KMS-11 (cell line): Measurements from ENCODE around the gene SDHAF3.
"Not testable (repeated sequence)": the region's sequence is repeated elsewhere in the genome, so short reads cannot be mapped to it uniquely, and the experiment has no call there.

Experiments
- H2AFZ ChIP-seq: fragments of 200-600 bp; sonication (generic); 2 replicates; pipeline ENCODE4 v1.6.1; 2016; ENCODE audit warnings: antibody characterized with exemption, mixed run types, low read depth
- H3K27ac ChIP-seq: fragments of 200-600 bp; sonication (generic); 2 replicates; pipeline ENCODE4 v1.6.1; 2016; ENCODE audit warnings: mild to moderate bottlenecking, mixed run types
- H3K27me3 ChIP-seq: fragments of 200-600 bp; sonication (generic); 2 replicates; pipeline ENCODE4 v1.6.1; 2017; ENCODE audit warnings: mild to moderate bottlenecking, low read depth, mixed run types, moderate library complexity; ENCODE audit not compliant: insufficient read depth
- H3K36me3 ChIP-seq: fragments of 200-600 bp; sonication (generic); 2 replicates; pipeline ENCODE4 v1.6.1; 2017; ENCODE audit warnings: mild to moderate bottlenecking, mixed run types; ENCODE audit not compliant: insufficient read depth
- H3K4me1 ChIP-seq: fragments of 200-600 bp; sonication (generic); 2 replicates; pipeline ENCODE4 v1.6.1; 2016; ENCODE audit warnings: mild to moderate bottlenecking, low read depth, mixed run types; ENCODE audit not compliant: poor library complexity, severe bottlenecking
- H3K4me2 ChIP-seq: fragments of 200-600 bp; sonication (generic); 2 replicates; pipeline ENCODE4 v1.7.0; 2016; ENCODE audit warnings: mild to moderate bottlenecking, mixed run types
- H3K4me3 ChIP-seq: fragments of 200-600 bp; sonication (generic); IDR thresholded peaks from 2 replicates; pipeline ENCODE4 v1.6.1; 2017; ENCODE audit warnings: low read depth, low read length, mixed read lengths; ENCODE audit not compliant: insufficient read depth
- H3K79me2 ChIP-seq: fragments of 200-600 bp; sonication (generic); 2 replicates; pipeline ENCODE4 v1.6.1; 2016; ENCODE audit warnings: low read depth, mixed run types; ENCODE audit not compliant: insufficient read depth
- H3K9ac ChIP-seq: fragments of 200-600 bp; sonication (generic); 2 replicates; pipeline ENCODE4 v1.6.1; 2016; ENCODE audit warnings: mild to moderate bottlenecking, mixed run types
- H4K20me1 ChIP-seq: fragments of 200-600 bp; sonication (generic); 2 replicates; pipeline ENCODE4 v1.6.1; 2016; ENCODE audit warnings: mild to moderate bottlenecking, mixed run types; ENCODE audit not compliant: insufficient read depth
- TF ChIP-seq, protein P1 (sequence below): fragments of 200-600 bp; sonication (generic); conservative IDR thresholded peaks from 2 replicates; pipeline ENCODE4 v1.6.1; 2017; ENCODE audit warnings: low read depth, mild to moderate bottlenecking, antibody characterized with exemption, low read length, moderate library complexity, mixed read lengths

SDHAF3 gene

DNA sequence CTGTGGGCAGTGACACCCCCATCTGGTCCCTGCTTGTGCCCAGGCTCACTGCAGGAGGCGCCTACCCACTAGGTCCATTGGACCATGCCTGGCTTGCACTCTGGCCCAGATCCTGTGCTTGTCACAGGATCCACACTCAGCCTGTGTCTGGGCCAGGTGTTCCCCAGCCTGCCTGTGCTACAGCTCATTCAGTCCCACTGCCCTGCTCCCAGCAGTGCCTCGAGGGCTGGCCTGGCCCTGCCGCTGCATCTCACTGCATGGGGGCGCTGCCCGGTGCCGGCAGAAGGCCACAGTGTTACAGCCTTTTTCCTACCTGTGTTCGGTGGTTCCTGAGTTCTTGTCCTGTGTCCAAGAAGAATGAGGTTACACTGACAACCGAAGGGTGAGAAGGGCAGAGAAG is 21.3 kb downstream of the SDHAF3 start:
- H2AFZ ChIP-seq, result no peak overlapping the region
- H3K79me2 ChIP-seq, result no peaks in the 10 kb centered on the region
- no peaks in the 10 kb centered on the region for H4K20me1 ChIP-seq
- H3K27ac ChIP-seq, result no peak overlapping the region
- no peak overlapping the region for H3K4me2 ChIP-seq
- no peaks in the 10 kb centered on the region for H3K36me3 ChIP-seq
- no peak overlapping the region for H3K9ac ChIP-seq
- no peaks in the 10 kb centered on the region for H3K27me3 ChIP-seq
- TF ChIP-seq, protein P1, sequence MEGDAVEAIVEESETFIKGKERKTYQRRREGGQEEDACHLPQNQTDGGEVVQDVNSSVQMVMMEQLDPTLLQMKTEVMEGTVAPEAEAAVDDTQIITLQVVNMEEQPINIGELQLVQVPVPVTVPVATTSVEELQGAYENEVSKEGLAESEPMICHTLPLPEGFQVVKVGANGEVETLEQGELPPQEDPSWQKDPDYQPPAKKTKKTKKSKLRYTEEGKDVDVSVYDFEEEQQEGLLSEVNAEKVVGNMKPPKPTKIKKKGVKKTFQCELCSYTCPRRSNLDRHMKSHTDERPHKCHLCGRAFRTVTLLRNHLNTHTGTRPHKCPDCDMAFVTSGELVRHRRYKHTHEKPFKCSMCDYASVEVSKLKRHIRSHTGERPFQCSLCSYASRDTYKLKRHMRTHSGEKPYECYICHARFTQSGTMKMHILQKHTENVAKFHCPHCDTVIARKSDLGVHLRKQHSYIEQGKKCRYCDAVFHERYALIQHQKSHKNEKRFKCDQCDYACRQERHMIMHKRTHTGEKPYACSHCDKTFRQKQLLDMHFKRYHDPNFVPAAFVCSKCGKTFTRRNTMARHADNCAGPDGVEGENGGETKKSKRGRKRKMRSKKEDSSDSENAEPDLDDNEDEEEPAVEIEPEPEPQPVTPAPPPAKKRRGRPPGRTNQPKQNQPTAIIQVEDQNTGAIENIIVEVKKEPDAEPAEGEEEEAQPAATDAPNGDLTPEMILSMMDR, result no peak
- H3K4me1 ChIP-seq, result peaks cover 5% of the 10 kb centered on the region
- no peak overlapping the region for H3K4me3 ChIP-seq

DNA sequence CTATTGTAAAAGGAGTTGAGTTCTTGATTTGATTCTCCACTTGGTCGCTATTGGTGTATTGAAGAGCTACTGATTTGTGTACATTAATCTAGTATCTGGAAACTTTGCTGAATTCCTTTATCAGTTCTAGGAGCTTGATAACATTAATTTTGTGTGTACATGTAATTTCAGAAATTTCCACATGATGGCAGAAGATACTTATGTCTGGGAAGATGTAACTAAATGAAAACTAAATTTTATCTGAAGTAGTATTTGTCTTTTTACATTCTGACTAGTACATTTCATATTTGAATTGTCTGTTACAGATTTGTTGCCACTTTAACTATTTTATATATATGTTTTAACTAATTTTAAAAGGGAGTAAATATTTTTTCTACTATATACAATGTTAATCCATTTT is 27.6 kb downstream of the SDHAF3 start:
- H3K79me2 ChIP-seq, result no peaks in the 10 kb centered on the region

DNA sequence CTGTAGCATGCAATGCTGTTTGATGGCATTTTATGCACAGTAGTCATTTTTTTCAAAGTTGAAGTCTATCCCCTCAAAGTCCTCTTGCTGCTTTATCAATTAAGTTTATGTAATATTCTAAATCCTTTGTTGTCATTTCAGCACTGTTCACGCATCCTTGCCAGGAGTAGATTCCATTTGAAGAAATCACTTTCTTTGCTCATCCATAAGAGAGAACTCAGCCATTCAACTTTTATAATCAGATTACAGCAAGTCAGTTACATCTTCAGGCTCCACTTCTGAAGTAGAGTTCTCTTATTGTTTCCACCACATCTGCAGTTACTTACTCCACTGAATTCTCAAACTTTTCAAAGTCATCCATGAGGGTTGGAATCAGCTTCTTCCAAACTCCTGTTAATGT is 32.3 kb downstream of the SDHAF3 start:
- H2AFZ ChIP-seq, result no peak overlapping the region
- H3K4me3 ChIP-seq, result no peak overlapping the region
- H3K4me1 ChIP-seq, result no peaks in the 10 kb centered on the region
- no peaks in the 10 kb centered on the region for H3K27me3 ChIP-seq
- H4K20me1 ChIP-seq, result no peaks in the 10 kb centered on the region
- no peak overlapping the region for H3K9ac ChIP-seq
- TF ChIP-seq, protein P1, result no peak
- H3K4me2 ChIP-seq, result no peak overlapping the region
- H3K79me2 ChIP-seq, result no peaks in the 10 kb centered on the region
- no peaks in the 10 kb centered on the region for H3K36me3 ChIP-seq
- H3K27ac ChIP-seq, result no peak overlapping the region

More for the DNA sequence above, 27.6 kb downstream of the SDHAF3 start:
- H3K4me3 ChIP-seq, result no peak overlapping the region
- no peaks in the 10 kb centered on the region for H3K27me3 ChIP-seq
- TF ChIP-seq, protein P1, result peak; percentile 73
- H4K20me1 ChIP-seq, result no peaks in the 10 kb centered on the region
- H3K9ac ChIP-seq, result no peak overlapping the region
- no peaks in the 10 kb centered on the region for H3K36me3 ChIP-seq
- H3K4me1 ChIP-seq, result no peaks in the 10 kb centered on the region
- no peak overlapping the region for H3K4me2 ChIP-seq
- no peak overlapping the region for H2AFZ ChIP-seq
- no peak overlapping the region for H3K27ac ChIP-seq

DNA sequence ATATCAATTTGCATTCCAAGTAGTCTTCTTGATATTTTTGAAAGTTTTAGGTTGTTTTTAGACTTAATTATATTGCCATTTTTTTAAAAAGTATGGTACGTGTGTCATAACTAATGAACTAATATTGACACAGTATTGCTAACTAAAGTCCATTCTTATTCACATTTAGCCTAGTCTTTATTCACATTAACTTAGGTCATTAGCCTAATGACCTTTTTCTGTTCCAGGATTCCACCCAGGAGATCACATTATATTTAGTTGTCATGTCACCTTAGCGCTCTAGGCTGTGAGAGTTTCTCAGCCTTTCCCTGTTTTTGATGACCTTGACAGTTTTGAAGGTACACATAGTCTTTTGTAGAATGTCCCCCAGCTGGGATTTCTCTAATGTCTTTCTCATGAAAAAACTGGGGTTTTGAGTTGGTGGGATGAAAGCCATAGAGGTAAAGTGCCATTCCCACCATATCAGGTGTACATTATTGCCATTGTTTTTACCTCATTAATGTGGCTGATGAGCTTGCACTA is 38.5 kb downstream of the SDHAF3 start:
- no peaks in the 10 kb centered on the region for H3K79me2 ChIP-seq
- H3K4me2 ChIP-seq, result no peak overlapping the region
- H3K4me1 ChIP-seq, result no peaks in the 10 kb centered on the region
- no peaks in the 10 kb centered on the region for H3K27me3 ChIP-seq
- H3K9ac ChIP-seq, result no peak overlapping the region
- TF ChIP-seq, protein P1, result no peak
- no peak overlapping the region for H3K4me3 ChIP-seq
- no peak overlapping the region for H3K27ac ChIP-seq
- H3K36me3 ChIP-seq, result no peaks in the 10 kb centered on the region
- H2AFZ ChIP-seq, result no peak overlapping the region
- no peaks in the 10 kb centered on the region for H4K20me1 ChIP-seq

DNA sequence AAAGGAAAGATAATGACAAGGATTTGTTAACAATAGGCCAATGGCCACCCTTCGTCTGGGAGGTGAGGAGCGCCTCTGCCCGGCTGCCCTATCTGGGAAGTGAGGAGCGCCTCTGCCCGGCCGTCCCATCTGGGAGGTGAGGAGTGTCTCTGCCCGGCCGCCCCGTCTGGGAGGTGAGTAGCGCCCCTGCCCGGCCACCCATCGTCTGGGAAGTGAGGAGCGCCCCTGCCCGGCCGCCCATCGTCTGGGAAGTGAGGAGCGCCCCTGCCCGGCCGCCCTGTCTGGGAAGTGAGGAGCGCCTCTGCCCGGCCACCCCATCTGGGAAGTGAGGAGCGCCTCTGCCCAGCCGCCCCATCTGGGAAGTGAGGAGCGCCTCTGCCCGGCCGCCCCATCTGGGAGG is 42.5 kb downstream of the SDHAF3 start:
- H3K4me2 ChIP-seq, H3K27me3 ChIP-seq, H2AFZ ChIP-seq, H3K9ac ChIP-seq, H3K4me3 ChIP-seq, H3K79me2 ChIP-seq, H4K20me1 ChIP-seq, H3K4me1 ChIP-seq, H3K36me3 ChIP-seq, H3K27ac ChIP-seq: not testable (repeated sequence)

DNA sequence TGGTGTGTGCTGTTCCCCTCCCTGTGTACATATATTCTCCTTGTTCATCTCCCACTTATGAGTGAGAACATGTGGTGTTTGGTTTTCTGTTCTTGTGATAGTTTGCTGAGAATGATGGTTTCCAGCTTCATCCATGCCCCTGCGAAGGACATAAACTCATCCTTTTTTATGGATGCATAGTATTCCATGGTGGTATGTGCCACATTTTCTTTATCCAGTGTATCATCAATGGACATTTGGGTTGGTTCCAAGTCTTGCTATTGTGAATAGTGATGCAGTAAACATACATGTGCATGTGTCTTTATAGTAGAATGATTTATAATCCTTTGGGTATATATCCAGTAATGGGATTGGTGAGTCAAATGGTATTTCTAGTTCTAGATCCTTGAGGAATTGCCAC is 44.1 kb downstream of the SDHAF3 start:
- not testable (repeated sequence) for H3K4me1 ChIP-seq, H3K4me2 ChIP-seq, H4K20me1 ChIP-seq, H3K27me3 ChIP-seq, H2AFZ ChIP-seq, H3K79me2 ChIP-seq, H3K27ac ChIP-seq, H3K36me3 ChIP-seq, H3K4me3 ChIP-seq, H3K9ac ChIP-seq
